GM21528 (cell line): Measurements from ENCODE around the gene PROSER3.
A peak's percentile ranks its signal among the peaks of the same experiment; 100 is the strongest.

Experiments used
- ATAC-seq: cut with Tn5 transposase; IDR thresholded peaks from one replicate; pipeline ENCODE4 v1.9.1; 2021; ENCODE audit warnings: mild to moderate bottlenecking, moderate library complexity; ENCODE audit not compliant: unreplicated experiment, low FRiP score

The PROSER3 gene

DNA sequence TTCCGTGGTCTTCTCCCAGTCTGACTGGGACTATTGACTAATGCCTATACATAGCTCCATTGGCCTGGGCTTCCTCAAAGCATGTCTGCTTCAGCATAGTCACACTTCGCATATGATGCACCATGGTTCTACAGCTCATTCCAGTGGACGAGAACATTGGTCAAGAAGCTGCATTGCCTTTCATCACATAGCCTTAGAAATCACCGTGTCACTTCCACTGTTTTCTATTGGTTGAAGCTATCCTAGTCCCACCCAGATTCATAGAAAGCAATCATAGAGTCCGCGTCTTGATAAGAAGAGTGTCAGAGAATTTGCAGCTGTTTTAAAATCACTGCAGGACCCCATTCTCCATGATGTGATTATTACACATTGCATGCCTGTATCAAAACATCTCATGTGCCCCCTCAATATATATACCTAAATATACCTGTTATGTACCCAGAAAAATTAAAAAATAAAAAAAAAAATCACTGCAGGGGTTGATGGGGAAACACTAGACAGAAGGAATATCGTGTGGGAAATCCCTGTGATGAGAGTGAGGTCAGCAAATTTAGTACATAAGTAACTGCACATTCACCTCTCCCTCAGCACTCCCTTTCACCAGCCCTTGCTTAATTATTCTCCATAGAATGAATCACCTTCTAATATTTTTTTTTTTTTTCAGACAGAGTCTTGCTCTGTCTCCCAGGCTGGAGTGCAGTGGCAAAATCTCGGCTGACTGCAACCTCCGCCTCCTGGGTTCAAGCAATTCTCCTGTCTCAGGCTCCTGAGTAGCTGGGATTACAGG, 15.2 kb downstream of the PROSER3 start:
- ATAC-seq = no peak

DNA sequence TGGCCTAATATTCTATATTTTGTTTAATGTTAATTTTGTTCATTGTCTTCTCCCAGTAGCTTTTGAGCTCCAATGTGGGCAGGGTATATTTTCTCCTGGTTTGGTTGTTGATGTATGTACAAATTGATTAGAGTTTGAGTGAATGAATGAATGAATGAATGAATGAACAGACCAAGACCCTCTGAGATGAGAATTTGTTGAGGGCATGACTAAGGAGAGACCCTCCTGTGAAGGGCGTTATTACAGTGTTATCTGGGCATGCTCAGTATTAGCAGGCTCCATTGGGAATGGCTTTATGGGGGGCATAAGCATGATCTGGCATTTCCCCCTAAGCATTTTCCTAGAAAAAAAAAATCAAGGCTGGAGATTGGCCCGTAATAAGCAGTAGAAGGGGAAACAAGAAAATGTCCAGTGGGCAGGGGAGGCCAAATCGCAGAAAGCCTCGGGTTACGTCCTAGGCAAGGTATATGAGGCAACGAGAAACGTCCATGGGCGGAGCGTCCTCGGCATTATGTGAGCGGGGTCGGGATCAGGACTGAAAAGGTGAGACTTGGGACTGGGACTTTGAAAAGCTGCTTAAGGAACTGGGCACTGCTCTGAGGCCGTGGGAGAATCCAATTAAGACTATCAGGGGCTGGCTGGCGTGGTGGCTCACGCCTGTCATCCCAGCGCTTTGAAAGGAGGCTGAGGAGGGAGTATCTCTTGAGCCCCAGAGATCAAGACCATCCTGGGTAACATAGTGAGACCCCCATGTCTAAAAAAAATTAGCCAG, 16.5 kb downstream of the PROSER3 start:
- no peak for ATAC-seq

DNA sequence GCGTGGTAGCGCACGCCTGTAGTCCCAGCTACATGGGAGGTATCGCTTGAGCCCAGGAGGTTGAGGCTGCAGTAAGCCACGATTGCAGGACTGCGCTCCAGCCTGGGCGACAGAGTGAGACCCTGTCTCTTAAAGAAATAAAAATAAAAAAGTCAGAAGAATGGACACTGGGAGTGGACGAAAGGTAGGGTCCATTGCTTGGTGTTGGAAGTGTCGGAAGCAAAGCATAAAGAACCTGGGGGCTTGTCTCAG, 17.0 kb downstream of the PROSER3 start:
- ATAC-seq = peak; percentile 3

DNA sequence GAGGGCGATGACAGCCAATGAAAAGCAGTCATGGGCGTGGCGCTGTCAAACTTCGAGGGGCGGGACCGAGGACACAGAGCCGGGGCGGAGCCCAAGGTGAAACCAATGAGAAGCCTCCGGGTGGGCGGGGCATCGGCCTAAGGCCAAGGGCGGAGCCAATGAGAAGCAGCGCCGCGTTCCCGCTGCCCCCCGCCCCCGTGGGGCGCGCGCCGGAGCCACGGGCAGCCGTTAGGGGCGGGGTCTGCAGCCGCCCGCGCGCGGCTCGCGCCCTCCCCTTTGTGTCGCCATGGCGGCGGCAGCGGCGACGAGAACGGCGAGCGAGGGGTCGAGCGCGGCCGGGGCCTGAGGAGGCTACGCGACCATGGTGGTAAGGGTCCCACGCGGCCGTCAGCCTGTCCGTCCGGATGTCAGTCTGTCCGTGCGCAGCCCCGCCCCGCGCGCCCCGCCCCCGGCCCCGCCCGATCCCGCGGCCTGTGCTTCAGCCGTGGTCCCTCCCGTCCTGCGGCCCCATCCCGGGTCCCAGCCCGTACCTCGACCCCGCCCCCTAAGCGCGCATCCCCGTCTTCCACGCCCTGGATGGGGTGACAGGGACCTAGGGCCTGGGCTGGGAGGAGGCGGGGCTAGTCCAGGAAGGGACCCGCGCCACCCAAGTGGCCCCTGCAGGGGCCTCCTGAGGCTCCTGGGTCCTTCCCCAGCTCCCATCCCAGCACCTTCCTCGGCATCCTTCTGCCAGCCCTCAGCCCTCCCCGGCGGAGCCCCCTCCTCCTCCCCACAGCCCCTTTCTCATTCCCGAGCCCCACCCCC, 17.5 kb downstream of the PROSER3 start, which contains the start of gene ARHGAP33:
TSS of gene ARHGAP33 (plus strand) at position 267 of the 804 bp plus-strand sequence. CDS start at position 362, 95 bp downstream.
- peak; percentile 90 for ATAC-seq

DNA sequence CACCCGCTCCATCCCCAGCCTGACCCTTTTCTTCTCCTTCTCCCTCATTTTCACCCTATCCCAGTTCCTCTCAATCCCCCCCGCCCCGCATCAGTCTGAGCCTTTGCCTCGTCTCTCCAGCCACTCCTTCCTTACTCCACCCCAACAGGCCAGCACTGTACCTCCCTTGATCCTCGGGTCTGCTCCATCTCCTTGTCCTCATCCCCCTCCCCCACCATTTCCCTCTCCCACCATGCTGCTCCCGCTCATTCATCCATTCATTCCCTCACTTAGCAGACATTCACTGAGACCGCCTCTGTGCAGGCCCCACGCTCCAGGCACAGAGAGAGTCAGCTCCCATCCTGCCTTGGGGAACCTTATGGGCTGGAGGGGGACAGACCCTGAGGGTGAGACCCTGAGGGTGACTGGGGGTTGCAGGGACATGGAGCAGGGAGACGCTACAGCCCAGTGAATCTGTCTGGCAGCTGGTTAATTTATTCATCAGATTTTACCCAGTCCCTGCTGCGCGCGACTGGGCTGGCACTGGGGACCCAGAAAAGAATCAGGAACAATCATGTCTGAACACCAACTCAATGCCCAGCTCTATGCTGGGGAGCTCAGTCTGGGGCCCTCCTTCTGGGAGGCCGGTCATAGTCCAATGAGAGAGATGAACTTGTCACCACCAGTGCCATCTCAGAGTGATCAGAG, 18.3 kb downstream of the PROSER3 start:
- ATAC-seq = no peak

DNA sequence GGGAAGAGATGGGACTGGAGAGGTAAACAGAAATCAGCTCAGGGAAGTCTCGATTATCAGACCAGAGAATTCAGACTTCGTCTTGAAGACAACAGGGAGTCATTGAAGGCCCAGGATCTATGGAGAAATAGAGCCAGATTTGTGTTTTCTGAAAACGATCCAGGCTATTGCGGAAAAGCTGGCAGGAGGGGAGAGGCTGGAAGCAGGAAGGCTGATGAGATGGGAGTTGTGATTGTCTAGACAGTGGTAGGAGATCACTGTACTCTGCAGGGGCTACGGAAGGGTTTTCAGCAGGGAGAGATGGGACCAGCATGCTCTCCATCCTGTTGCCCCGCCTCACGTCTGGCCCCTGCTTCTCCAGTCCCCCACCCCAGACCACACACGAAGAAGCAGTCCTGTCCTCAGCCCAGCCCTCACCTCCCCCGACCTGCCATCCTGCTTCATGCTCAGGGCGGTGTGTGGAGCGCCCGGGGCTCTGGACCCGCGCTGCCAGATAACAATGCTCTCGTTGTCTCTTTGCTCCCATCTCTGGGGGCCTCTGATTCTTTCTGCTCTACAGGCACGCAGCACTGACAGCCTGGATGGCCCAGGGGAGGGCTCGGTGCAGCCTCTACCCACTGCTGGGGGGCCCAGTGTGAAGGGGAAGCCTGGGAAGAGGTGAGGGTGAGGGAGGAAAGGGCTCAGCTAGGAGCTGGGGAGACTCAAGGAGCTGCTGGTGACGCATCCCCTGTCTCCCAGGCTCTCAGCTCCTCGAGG, 19.3 kb downstream of the PROSER3 start:
- no peak for ATAC-seq

DNA sequence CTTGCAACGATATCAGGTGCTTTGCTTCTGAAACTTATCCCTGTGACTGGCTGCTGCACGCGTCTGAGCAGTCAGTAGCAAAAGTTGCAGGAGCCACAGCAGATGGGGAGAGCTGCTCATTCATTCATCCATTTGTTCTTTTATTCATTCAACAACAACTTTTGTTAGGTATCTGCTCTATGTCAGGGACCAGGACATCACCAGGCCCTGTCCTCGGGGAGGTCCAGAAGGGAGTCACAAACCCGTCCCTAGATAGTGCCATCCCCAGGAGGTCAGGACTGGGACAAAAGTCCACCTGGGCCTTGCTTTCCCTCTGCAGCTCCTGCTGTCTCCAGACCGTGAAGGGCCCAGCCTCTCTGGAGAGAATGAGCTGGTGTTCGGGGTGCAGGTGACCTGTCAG, 20.0 kb downstream of the PROSER3 start:
- no peak for ATAC-seq

DNA sequence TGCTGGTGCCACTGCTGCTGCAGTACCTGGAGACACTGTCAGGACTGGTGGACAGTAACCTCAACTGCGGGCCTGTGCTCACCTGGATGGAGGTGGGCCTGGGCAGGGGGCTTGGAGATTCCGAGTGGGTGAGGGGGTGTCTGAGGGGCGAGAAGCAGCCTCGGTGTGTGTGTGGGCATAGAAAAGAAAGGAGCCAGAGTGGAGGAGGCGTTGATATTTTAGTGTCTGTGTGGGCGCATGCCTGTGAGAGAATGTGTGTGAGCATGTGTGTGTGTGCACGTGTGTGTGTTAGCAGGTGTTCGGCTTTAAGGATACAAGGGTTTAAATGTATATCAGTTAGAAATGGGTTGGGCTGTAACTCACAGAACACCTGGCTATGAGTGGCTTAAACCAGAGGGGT, 21.1 kb downstream of the PROSER3 start:
- ATAC-seq = no peak

DNA sequence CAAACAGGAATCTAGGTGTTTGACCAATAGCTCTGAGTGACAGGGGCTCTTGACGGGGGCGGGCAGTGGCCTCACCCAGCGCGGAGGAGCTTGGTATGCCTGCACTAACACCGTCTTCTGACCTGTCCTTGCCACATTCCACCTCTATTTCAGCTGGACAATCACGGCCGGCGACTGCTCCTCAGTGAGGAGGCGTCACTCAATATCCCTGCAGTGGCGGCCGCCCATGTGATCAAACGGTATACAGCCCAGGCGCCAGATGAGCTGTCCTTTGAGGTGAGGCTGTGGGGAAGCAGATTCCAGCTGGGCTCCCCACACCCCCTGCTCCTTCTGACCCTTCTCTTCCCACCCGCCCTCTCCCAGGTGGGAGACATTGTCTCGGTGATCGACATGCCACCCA, 22.1 kb downstream of the PROSER3 start:
- no peak for ATAC-seq

DNA sequence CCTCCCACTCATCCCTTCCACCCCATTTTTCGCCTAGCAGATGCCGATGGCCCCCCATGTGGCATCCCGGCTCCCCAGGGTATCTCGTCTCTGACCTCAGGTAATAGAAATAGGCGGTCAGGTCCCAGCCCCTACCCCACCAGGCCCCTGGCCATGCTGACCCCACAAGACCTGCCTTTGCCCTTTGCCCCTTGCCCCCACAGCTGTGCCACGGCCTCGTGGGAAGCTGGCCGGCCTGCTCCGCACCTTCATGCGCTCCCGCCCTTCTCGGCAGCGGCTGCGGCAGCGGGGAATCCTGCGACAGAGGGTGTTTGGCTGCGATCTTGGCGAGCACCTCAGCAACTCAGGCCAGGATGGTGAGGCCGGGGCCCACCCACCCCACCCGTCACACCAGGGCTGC, 22.7 kb downstream of the PROSER3 start:
- ATAC-seq = no peak

DNA sequence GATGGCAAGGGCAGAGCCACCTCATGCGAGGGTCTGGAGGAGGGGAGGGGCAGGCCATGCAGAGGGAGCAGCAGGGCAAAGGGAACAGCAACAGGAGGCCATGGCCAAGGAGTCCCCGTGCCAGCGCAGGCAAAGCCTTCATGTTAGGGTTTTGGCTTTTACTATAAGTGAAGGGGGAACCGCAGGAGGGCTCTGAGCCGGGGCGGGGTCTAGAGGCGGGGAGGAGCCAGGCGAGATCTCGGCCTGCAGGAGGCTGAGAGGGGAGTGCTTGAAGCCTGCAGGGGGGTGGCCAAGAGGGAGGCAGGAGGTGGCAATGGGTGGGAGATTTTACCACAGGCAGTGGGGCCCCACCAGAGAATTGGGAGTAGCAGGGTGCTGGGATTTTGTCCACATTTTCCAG, 23.7 kb downstream of the PROSER3 start:
- no peak for ATAC-seq

DNA sequence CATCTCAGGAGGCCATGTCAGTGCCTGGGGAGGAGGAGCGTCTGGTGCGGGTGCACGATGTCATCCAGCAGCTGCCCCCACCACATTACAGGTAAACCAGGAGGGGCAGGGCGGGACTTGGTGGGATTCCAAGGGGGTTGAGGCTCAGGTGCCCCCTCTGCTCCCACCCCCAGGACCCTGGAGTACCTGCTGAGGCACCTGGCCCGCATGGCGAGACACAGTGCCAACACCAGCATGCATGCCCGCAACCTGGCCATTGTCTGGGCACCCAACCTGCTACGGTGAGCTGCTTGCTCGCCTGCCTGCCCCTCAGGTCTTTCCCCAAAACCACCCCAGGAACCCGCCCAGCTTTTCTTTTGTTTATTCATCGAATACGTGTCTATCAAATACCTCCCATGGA, 24.6 kb downstream of the PROSER3 start:
- no peak for ATAC-seq

DNA sequence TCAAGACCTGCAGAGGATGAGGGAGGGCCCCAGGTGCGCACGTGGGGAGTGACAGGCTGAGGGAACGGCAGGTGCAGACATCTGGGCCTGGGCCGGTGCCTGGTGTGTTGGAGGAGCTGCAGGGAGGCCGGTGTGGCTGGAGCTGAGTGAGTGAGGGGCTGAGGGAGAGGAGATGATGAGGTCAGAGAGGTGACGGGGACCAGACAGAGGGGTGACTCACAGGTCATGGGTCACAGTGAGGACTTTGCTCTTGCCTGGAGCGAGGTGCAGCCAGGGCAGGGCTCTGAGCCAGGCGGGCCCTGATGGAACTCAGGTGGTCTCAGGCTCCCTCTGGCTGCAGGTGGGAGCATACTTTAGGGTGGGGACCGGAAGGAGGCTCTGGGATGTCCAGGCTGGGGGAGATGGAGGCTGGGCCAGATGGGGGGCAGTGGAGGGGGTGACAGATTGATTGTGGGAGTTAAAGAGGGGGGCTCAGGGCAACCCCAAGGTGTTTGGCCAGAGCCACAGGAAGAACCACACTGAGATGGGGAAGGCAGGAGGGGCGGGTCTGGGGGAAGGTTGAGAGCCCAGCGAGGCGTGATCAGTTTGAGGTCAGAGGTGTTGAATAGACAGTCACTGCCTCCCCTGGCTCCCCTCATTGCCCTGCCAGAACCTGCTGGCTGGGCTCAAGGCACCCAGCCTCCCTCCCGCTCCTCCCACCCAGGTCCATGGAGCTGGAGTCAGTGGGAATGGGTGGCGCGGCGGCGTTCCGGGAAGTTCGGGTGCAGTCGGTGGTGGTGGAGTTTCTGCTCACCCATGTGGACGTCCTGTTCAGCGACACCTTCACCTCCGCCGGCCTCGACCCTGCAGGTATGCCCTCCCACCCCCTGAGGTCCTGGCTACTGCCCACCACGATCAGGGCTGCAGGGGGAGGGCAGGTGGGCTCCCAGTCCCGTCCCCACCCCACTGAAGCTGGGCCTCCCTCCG, 25.8 kb downstream of the PROSER3 start:
- ATAC-seq = no peak

DNA sequence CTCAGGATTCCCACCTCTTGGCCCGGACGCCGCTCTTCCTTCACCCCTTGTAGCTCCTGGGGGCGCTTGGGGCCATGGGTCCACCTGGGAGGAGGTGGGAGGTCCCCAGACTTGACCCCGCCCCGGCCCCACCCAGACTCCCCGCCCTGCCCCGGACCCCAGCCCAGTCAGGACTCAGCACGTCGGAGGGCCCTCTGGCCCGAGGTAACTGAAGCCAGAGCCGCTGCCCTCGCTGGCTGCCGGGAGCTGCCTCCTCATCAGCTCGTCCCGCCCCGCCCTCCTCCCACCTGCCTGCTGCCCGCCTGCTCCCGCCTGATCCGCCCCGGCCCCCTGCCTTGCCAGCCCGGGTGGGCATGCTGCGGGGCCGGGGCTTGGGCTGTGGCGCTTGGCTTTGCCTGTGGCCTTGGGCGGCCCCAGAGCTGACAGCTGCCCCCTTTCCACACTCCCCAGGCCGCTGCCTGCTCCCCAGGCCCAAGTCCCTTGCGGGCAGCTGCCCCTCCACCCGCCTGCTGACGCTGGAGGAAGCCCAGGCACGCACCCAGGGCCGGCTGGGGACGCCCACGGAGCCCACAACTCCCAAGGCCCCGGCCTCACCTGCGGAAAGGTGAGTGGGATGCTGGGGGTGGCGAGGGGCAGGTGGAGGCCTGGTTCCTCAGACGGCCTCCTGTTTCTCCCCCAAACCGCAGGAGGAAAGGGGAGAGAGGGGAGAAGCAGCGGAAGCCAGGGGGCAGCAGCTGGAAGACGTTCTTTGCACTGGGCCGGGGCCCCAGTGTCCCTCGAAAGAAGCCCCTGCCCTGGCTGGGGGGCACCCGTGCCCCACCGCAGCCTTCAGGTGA, 26.7 kb downstream of the PROSER3 start:
- ATAC-seq = no peak

DNA sequence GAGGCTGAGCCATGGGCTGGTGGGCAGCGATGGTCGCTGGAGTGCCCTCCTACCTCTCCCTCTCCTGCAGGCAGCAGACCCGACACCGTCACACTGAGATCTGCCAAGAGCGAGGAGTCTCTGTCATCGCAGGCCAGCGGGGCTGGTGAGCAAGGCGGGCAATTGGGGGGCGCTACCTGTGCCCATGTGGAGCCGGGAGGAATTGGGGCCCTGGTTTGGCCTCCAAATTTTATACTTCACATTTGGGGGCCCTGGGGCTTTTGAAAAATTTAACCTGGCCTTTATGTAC, 27.3 kb downstream of the PROSER3 start:
- ATAC-seq = no peak

DNA sequence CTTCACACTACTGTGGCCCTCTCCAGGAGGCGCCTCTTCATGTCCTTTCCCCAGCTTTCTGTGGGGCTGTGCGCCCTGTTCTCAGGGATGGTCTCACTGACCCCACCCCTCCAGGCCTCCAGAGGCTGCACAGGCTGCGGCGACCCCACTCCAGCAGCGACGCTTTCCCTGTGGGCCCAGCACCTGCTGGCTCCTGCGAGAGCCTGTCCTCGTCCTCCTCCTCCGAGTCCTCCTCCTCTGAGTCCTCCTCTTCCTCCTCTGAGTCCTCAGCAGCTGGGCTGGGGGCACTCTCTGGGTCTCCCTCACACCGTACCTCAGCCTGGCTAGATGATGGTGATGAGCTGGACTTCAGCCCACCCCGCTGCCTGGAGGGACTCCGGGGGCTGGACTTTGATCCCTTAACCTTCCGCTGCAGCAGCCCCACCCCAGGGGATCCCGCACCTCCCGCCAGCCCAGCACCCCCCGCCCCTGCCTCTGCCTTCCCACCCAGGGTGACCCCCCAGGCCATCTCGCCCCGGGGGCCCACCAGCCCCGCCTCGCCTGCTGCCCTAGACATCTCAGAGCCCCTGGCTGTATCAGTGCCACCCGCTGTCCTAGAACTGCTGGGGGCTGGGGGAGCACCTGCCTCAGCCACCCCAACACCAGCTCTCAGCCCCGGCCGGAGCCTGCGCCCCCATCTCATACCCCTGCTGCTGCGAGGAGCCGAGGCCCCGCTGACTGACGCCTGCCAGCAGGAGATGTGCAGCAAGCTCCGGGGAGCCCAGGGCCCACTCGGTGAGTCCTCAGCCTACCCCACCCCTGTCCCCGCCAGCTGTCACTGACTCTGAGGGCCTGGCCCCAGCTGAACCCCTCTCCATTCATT, 28.6 kb downstream of the PROSER3 start:
- no peak for ATAC-seq

DNA sequence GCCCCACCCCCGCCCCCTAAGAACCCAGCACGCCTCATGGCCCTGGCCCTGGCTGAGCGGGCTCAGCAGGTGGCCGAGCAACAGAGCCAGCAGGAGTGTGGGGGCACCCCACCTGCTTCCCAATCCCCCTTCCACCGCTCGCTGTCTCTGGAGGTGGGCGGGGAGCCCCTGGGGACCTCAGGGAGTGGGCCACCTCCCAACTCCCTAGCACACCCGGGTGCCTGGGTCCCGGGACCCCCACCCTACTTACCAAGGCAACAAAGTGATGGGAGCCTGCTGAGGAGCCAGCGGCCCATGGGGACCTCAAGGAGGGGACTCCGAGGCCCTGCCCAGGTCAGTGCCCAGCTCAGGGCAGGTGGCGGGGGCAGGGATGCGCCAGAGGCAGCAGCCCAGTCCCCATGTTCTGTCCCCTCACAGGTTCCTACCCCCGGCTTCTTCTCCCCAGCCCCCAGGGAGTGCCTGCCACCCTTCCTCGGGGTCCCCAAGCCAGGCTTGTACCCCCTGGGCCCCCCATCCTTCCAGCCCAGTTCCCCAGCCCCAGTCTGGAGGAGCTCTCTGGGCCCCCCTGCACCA, 29.3 kb downstream of the PROSER3 start:
- ATAC-seq = no peak
